Gastrocnemius medialis (tissue), 4 donors: ENCODE data around the gene PDXDC1.

ENCODE experiments used
- CTCF ChIP-seq, 5 experiments: fragments of 450-650 bp in 3 of 5; fragments of 200-600 bp in 2 of 5; sonication (generic) in 2 of 5; IDR thresholded peaks in 4 of 5; conservative IDR thresholded peaks in 1 of 5; 1 replicate in 4 of 5; 2 replicates in 1 of 5; pipeline ENCODE4 v1.5.1; 2016 to 2019; ENCODE audit warnings: antibody characterized with exemption in 5 of 5, mild to moderate bottlenecking in 3 of 5, moderate library complexity in 3 of 5
- POLR2A ChIP-seq, 2 donors: fragments of 450-650 bp; IDR thresholded peaks; one replicate each; pipeline ENCODE4 v1.6.1; 2017; ENCODE audit warnings: antibody characterized with exemption in 2 of 2, mild to moderate bottlenecking in 2 of 2, moderate library complexity in 2 of 2

- TF ChIP-seq POLR2A (IDR thresholded peaks at IDR 0.05), result no peak
- TF ChIP-seq CTCF (IDR thresholded peaks at IDR 0.05 in 4 of 5, conservative IDR thresholded peaks at IDR 0.05 in 1 of 5), result no peak
Observed at GRCh38 chr16:15035163-15035729, 60.4 kb downstream of the PDXDC1 start.
